Esophagus (tissue), 2 donors: ENCODE data around the gene ZFYVE28. TPM values are rescaled to one million over a fixed set of nuclear protein-coding genes. Genes with fewer than 3 reads are reported as not detected.

Experiments
- H3K27ac ChIP-seq, 2 donors: one replicate each; pipeline ENCODE4 v1.5.1; 2013; ENCODE audit warnings: low read depth in 2 of 2, mild to moderate bottlenecking in 2 of 2, inconsistent platforms in 1 of 2, low read length in 1 of 2, moderate library complexity in 1 of 2
- H3K27me3 ChIP-seq, 2 donors: one replicate each; pipeline ENCODE4 v1.6.1; 2013; ENCODE audit warnings: low read length in 2 of 2, control low read depth in 1 of 2, mild to moderate bottlenecking in 1 of 2; ENCODE audit not compliant: insufficient read depth in 2 of 2, control insufficient read depth in 1 of 2
- H3K36me3 ChIP-seq, 2 donors: one replicate each; pipeline ENCODE4 v1.6.1; 2013; ENCODE audit warnings: low read length in 1 of 2; ENCODE audit not compliant: control insufficient read depth in 2 of 2, insufficient read depth in 2 of 2
- H3K4me1 ChIP-seq, 2 donors: one replicate each; pipeline ENCODE4 v1.6.1; 2013; ENCODE audit warnings: low read length in 1 of 2; ENCODE audit not compliant: control insufficient read depth in 2 of 2, insufficient read depth in 2 of 2
- H3K4me3 ChIP-seq, 2 donors: one replicate each; pipeline ENCODE4 v1.5.1; 2013; ENCODE audit warnings: low read length in 2 of 2, mild to moderate bottlenecking in 2 of 2, low read depth in 1 of 2, moderate library complexity in 1 of 2
- H3K9me3 ChIP-seq, 2 donors: one replicate each; pipeline ENCODE4 v1.6.1; 2013; ENCODE audit warnings: mild to moderate bottlenecking in 2 of 2, low read depth in 1 of 2, low read length in 1 of 2, moderate library complexity in 1 of 2; ENCODE audit not compliant: control insufficient read depth in 2 of 2, insufficient read depth in 1 of 2
- WGBS, 2 donors: extraction: QIAGEN DNeasy Blood & Tissue Kit; methylation state at CpG; one replicate each; pipeline ENCODE4 v1.1.7; 2013; 5-methylcytosine and 5-hydroxymethylcytosine counted together
- polyA plus RNA-seq, 2 donors: library from polyadenylated mRNA; stranded (reverse); fragments of 200-250 nt; gene quantifications; one replicate each; pipeline ENCODE4 v1.2.3, GENCODE V29; 2013
- donor health status: healthy with polysubstance abuse.
- donor health status: Bipolar disorder and iron deficiency.

The ZFYVE28 gene
- polyA plus RNA-seq, 2 donors = 5.2 to 5.4 TPM

DNA sequence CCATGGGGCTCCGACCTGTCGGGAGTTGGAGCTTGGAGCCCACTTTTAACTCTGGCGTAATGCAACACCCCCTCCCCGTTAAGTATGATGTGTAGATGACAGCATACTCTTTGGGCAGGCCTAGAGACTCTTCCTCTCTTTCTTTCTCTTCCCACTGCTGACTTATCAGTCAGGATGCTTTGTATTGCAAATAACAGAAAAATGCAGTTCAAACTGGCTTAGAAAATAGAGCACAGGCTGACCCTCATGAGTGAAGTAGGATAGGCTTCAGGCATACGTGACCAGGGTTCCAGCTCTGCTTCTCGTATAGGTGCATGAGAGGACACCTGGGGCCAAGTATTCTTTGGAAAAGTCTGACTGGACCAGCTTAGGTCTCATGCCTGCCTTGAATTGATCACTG is 27.1 kb upstream of the ZFYVE28 start:
- H3K4me1 ChIP-seq = no peaks in the 10 kb centered on the region
- H3K4me3 ChIP-seq = no peak overlapping the region
- no peaks in the 10 kb centered on the region for H3K36me3 ChIP-seq
- WGBS, 2 donors = 93 to 98% methylated on average over 6 of the region's 6 CpGs
- no peaks in the 10 kb centered on the region for H3K9me3 ChIP-seq
- no peak overlapping the region for H3K27ac ChIP-seq
- no peaks in the 10 kb centered on the region for H3K27me3 ChIP-seq

- Histone ChIP-seq H3K27me3 (no peaks in the 10 kb centered on the region), H3K36me3 (no peaks in the 10 kb centered on the region), H3K4me3 (no peak overlapping the region), H3K9me3 (no peaks in the 10 kb centered on the region), H3K4me1 (no peaks in the 10 kb centered on the region), H3K27ac (no peak overlapping the region)
- WGBS, 2 donors = 95% methylated on average over 8 to 9 of the region's 9 CpGs
Observed at GRCh38 chr4:2445130-2445529, 26.7 kb upstream of the ZFYVE28 start.

- no peaks in the 10 kb centered on the region for H3K36me3 ChIP-seq
- H3K27ac ChIP-seq = no peak overlapping the region
- no peak overlapping the region for H3K4me3 ChIP-seq
- H3K27me3 ChIP-seq = no peaks in the 10 kb centered on the region
- H3K9me3 ChIP-seq = no peaks in the 10 kb centered on the region
- 88 to 91% methylated on average over 7 of the region's 7 CpGs for WGBS, 2 donors
- H3K4me1 ChIP-seq = no peaks in the 10 kb centered on the region
Observed at GRCh38 chr4:2443956-2444740, 25.7 kb upstream of the ZFYVE28 start.

DNA sequence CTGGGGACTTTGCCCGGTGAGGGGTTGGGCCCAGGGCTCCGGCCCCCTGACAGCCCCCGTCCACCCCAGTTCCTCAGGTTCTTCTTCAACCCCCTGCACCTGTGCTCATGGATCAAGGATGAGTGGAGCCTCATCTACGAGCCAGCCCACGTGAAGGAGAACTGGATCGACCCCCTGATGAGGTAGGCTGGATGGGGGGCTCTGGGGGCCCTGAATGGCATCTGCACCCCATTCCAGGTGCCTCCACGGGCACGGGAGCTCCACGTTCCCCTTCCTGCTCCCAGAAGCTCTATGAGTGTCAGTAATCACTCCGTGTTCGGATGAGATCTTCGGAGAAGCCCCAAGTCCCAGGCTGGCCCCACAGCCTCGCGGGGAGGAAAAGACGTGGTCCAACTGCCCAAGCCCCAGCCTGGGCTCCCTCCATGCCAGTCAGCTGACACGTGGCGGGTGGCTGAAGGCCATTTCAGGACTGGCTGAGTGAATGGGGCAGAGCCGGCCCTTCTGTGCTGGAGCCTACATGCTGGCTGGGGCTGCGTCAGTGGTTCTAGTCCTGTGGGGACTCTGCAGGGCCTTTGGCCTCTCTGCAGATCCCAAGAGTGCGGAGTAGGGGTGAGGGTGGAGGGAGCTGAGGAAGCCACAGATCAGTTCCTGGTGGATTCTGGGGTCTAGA is 24.8 kb upstream of the ZFYVE28 start:
- 84 to 86% methylated on average over 17 to 20 of the region's 20 CpGs for WGBS, 2 donors
- Histone ChIP-seq H3K4me3 (no peak overlapping the region), H3K4me1 (no peaks in the 10 kb centered on the region), H3K27ac (no peak overlapping the region), H3K27me3 (no peaks in the 10 kb centered on the region), H3K36me3 (no peaks in the 10 kb centered on the region), H3K9me3 (no peaks in the 10 kb centered on the region)

- Histone ChIP-seq H3K27me3 (no peaks in the 10 kb centered on the region), H3K9me3 (no peaks in the 10 kb centered on the region), H3K4me3 (no peak overlapping the region), H3K4me1 (no peaks in the 10 kb centered on the region), H3K36me3 (no peaks in the 10 kb centered on the region), H3K27ac (no peak overlapping the region)
- WGBS, 2 donors = 79 to 86% methylated on average over 14 to 20 of the region's 20 CpGs
Observed at GRCh38 chr4:2442175-2442993, 23.9 kb upstream of the ZFYVE28 start.

DNA sequence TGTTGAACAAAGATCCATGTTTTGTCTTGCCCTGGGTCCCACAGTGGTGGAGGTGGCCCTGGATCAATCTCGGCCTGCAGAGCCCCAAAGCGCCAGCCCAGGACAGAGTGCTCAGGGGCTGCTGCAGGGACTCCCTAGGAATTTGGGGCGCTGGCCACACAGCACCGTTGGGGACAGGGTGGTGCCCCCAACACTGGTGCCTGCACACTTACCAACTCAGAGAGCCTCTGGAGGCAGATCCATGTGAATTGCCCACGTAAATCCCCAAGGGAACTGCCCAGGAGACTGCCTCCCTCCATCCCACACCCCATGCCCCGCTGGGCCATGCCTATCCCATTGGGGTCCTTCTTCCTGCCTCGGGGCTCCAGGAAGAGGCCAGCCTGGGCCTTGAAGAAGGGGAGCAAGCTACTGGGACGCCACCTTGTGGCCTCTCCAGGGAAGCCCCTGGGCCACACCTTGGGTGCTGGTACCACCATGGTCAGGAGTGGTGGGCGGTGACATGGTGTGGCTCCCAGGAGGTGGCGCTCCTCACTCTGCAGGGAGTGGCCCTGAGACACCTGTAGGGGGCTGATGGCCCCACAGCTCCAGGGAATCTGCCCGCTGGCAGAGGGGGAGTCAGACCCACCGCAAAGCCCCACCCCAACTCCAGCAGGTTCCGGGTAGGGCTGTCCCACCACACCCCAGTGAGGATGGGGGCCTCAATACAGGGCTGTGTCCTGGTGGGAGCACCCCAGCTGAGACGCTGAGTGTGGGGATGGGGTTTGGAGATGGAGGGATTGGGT is 23.1 kb upstream of the ZFYVE28 start:
- WGBS, 2 donors = 48 to 50% methylated on average over 14 of the region's 14 CpGs

DNA sequence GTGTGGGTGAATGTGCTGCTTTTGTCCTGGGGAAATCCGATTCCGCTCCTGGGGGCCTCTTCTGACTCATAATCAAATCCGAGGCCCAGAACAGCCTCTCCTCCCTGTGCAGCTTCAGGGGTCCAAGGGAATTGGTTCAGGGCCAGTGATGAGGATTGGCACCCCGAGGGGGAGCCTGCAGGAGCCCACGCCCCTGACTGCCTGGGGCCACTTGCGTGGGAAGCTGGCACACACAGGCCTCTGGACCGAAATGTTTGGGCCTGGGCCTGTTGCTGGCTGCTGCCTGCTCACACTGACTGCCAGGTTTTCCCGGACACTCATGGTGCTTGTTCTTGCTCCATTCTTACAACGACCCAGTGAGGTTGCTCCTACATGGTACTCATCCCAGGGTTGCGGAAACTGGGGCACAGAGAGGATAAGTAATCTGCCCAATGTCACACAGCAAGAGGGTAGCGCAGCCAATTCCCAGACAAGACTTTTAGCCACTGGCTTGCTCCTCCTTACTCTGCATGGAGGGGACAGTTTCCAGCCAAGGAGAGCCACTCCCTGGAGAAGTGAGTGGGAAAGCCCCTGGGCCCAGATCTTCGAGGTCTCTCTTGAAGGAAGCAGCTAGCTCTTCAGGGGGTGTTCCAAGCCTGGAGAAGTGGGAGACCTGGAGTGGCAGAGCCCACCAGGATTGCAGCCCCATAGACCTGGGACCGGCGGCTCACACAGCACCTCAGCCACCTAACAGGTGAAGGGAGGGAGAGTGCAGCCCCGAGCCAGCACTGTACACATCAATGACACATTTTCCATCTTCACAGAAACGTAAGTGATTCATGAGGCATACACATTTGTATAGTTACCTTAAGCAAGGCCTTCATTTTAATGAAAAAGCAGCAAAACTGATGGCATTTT is 20.6 kb upstream of the ZFYVE28 start:
- H3K27ac ChIP-seq = no peak overlapping the region
- 69 to 78% methylated on average over 16 of the region's 16 CpGs for WGBS, 2 donors
- H3K4me1 ChIP-seq = no peaks in the 10 kb centered on the region
- H3K36me3 ChIP-seq = no peaks in the 10 kb centered on the region
- no peak overlapping the region for H3K4me3 ChIP-seq
- no peaks in the 10 kb centered on the region for H3K9me3 ChIP-seq
- no peaks in the 10 kb centered on the region for H3K27me3 ChIP-seq

More for the DNA sequence above, 23.1 kb upstream of the ZFYVE28 start:
- Histone ChIP-seq H3K4me3 (no peak overlapping the region), H3K4me1 (no peaks in the 10 kb centered on the region), H3K36me3 (no peaks in the 10 kb centered on the region), H3K27me3 (no peaks in the 10 kb centered on the region), H3K27ac (no peak overlapping the region), H3K9me3 (no peaks in the 10 kb centered on the region)

GRCh38 chr4:2437475-2438215 is 19.2 kb upstream of the ZFYVE28 start:
- no peaks in the 10 kb centered on the region for H3K4me1 ChIP-seq
- H3K9me3 ChIP-seq = no peaks in the 10 kb centered on the region
- H3K27me3 ChIP-seq = no peaks in the 10 kb centered on the region
- no peak overlapping the region for H3K27ac ChIP-seq
- no peak overlapping the region for H3K4me3 ChIP-seq
- H3K36me3 ChIP-seq = no peaks in the 10 kb centered on the region
- 81 to 82% methylated on average over 25 of the region's 25 CpGs for WGBS, 2 donors
